D721Med (cell line): ENCODE results near the gene ZFAND3.
"Not testable (repeated sequence)": the region's sequence is repeated elsewhere in the genome, so short reads cannot be mapped to it uniquely, and the experiment has no call there.

Source experiments
- DNase-seq: peaks from one replicate; pipeline ENCODE4 v3.0.0; 2011; ENCODE audit warnings: low spot score; ENCODE audit not compliant: insufficient read length
- FAIRE-seq: peaks from 2 replicates; lab custom pipeline; 2011; peaks lifted over from hg19 to GRCh38; lab: Jason Lieb, UNC
- CTCF ChIP-seq: IDR thresholded peaks from 2 replicates; pipeline ENCODE4 v1.5.1; 2012; ENCODE audit warnings: mild to moderate bottlenecking, control low read depth; ENCODE audit not compliant: insufficient read depth; ENCODE audit errors: missing control alignments

ZFAND3 gene

GRCh38 chr6:37954791-37955190 lies 135.3 kb downstream of the ZFAND3 start:
- DNase-seq (no peak), FAIRE-seq (no peak)
- no peak for TF ChIP-seq CTCF

GRCh38 chr6:37956711-37957275 lies 137.3 kb downstream of the ZFAND3 start:
- TF ChIP-seq CTCF, result no peak
- DNase-seq (no peak), FAIRE-seq (no peak)

GRCh38 chr6:37959061-37959460 lies 139.5 kb downstream of the ZFAND3 start:
- FAIRE-seq (no peak), DNase-seq (no peak)
- TF ChIP-seq CTCF, result no peak

GRCh38 chr6:37960139-37960935 lies 140.8 kb downstream of the ZFAND3 start:
- FAIRE-seq (no peak), DNase-seq (no peak)
- no peak for TF ChIP-seq CTCF

GRCh38 chr6:37962481-37963080 lies 143.1 kb downstream of the ZFAND3 start:
- FAIRE-seq, DNase-seq: not testable (repeated sequence)

GRCh38 chr6:37965964-37966676 lies 146.6 kb downstream of the ZFAND3 start:
- no peak for DNase-seq
- no peak for FAIRE-seq
- no peak for TF ChIP-seq CTCF

- no peak for TF ChIP-seq CTCF
- no peak for FAIRE-seq
- DNase-seq, result no peak
Measured at GRCh38 chr6:37966801-37967200, 147.3 kb downstream of the ZFAND3 start.
